HG02798 (cell line): Measurements from ENCODE around the gene SPATC1L.
"Not testable (repeated sequence)": the region's sequence is repeated elsewhere in the genome, so short reads cannot be mapped to it uniquely, and the experiment has no call there.

Experiments
- ATAC-seq: cut with Tn5 transposase; IDR thresholded peaks from one replicate; pipeline ENCODE4 v1.9.1; 2021; ENCODE audit warnings: mild to moderate bottlenecking; ENCODE audit not compliant: unreplicated experiment, poor library complexity

SPATC1L gene

GRCh38 chr21:46200877-46201803 is 16.9 kb upstream of the SPATC1L start:
- ATAC-seq = not testable (repeated sequence)

- ATAC-seq = no peak
Measured at GRCh38 chr21:46199436-46200373, 15.4 kb upstream of the SPATC1L start.

GRCh38 chr21:46196733-46197132 is 12.5 kb upstream of the SPATC1L start:
- no peak for ATAC-seq

GRCh38 chr21:46195595-46196195 is 11.4 kb upstream of the SPATC1L start:
- ATAC-seq = no peak

- ATAC-seq = no peak
Measured at GRCh38 chr21:46194374-46195334, 10.4 kb upstream of the SPATC1L start.

- no peak for ATAC-seq
Measured at GRCh38 chr21:46193829-46194373, 9.6 kb upstream of the SPATC1L start.

- ATAC-seq = no peak
Measured at GRCh38 chr21:46191686-46192575, 7.7 kb upstream of the SPATC1L start.

- no peak for ATAC-seq
Measured at GRCh38 chr21:46191257-46191685, 7.0 kb upstream of the SPATC1L start.

GRCh38 chr21:46190491-46191131 is 6.4 kb upstream of the SPATC1L start:
- ATAC-seq = no peak

- no peak for ATAC-seq
Measured at GRCh38 chr21:46189959-46190490, 5.8 kb upstream of the SPATC1L start.

- ATAC-seq = no peak
Measured at GRCh38 chr21:46189213-46189958, 5.1 kb upstream of the SPATC1L start.

- no peak for ATAC-seq
Measured at GRCh38 chr21:46188226-46189212, 4.3 kb upstream of the SPATC1L start.

GRCh38 chr21:46187814-46188213 is 3.6 kb upstream of the SPATC1L start:
- no peak for ATAC-seq

GRCh38 chr21:46187261-46187660 is 3.0 kb upstream of the SPATC1L start:
- ATAC-seq = no peak

GRCh38 chr21:46185716-46186115 is 1.5 kb upstream of the SPATC1L start:
- no peak for ATAC-seq
